HEK293 (cell line): ENCODE measurements around the gene GATAD1.

Source experiments
- CTCF ChIA-PET: fragments of 350-600 bp; formaldehyde crosslinking; extraction: SDS; loops from one replicate; lab custom pipeline; 2021; ENCODE audit warnings: antibody characterized with exemption; lab: Yijun Ruan, JAX
- POLR2A ChIA-PET: fragments of 300-600 bp; formaldehyde crosslinking; extraction: SDS; loops from one replicate; lab custom pipeline; 2020; ENCODE audit warnings: antibody characterized with exemption, inconsistent platforms; lab: Yijun Ruan, JAX
- H3K27ac ChIP-seq: fragments of 200-500 bp; sonication (Bioruptor generic); 2 replicates; pipeline ENCODE4 v1.5.1; 2014; ENCODE audit warnings: low read depth, low read length, control low read depth, inconsistent platforms; ENCODE audit errors: extremely low read depth
- H3K36me3 ChIP-seq, 2 experiments: fragments of 200-500 bp in 1 of 2; sonication (Bioruptor generic) in 1 of 2; 1 replicate in 1 of 2; 2 replicates in 1 of 2; pipeline ENCODE4 v1.5.1; 2014 to 2017; ENCODE audit warnings: inconsistent platforms in 2 of 2, low read length in 2 of 2; ENCODE audit not compliant: control insufficient read depth in 2 of 2, insufficient read depth in 1 of 2
- H3K4me1 ChIP-seq: fragments of 200-500 bp; sonication (Bioruptor generic); 2 replicates; pipeline ENCODE4 v1.5.1; 2014; ENCODE audit warnings: mild to moderate bottlenecking, low read length, inconsistent platforms; ENCODE audit not compliant: control insufficient read depth, insufficient read depth
- H3K4me3 ChIP-seq: 2 replicates; pipeline ENCODE4 v1.5.1; 2011; ENCODE audit warnings: low read depth, mild to moderate bottlenecking, control low read depth, low read length, moderate library complexity
- H3K9me3 ChIP-seq: fragments of 200-500 bp; sonication (Bioruptor generic); 2 replicates; pipeline ENCODE4 v1.5.1; 2014; ENCODE audit warnings: low read depth, low read length, inconsistent platforms; ENCODE audit not compliant: control insufficient read depth, insufficient read depth
- OSR2 ChIP-seq: fragments of 450-650 bp; formaldehyde crosslinking; IDR thresholded peaks from 2 replicates; pipeline ENCODE4 v1.5.1; 2016; ENCODE audit warnings: missing biosample characterization, missing genetic modification characterization
- RBAK ChIP-seq: fragments of 450-650 bp; formaldehyde crosslinking; IDR thresholded peaks from 2 replicates; pipeline ENCODE4 v1.5.1; 2016; ENCODE audit warnings: missing biosample characterization, missing genetic modification characterization
- ZBTB7A ChIP-seq: fragments of 450-650 bp; formaldehyde crosslinking; IDR thresholded peaks from 2 replicates; pipeline ENCODE4 v1.5.1; 2016; ENCODE audit warnings: low read depth, missing biosample characterization, missing genetic modification characterization
- ZEB2 ChIP-seq: fragments of 450-650 bp; formaldehyde crosslinking; IDR thresholded peaks from 2 replicates; pipeline ENCODE4 v1.5.1; 2016; ENCODE audit warnings: missing biosample characterization, missing genetic modification characterization
- ZNF10 ChIP-seq: fragments of 450-650 bp; formaldehyde crosslinking; IDR thresholded peaks from 2 replicates; pipeline ENCODE4 v1.5.1; 2017; ENCODE audit warnings: missing biosample characterization, missing genetic modification characterization
- ZNF114 ChIP-seq: fragments of 450-650 bp; formaldehyde crosslinking; IDR thresholded peaks from 2 replicates; pipeline ENCODE4 v1.5.0; 2017; ENCODE audit warnings: missing biosample characterization, missing genetic modification characterization
- ZNF155 ChIP-seq: fragments of 450-650 bp; formaldehyde crosslinking; IDR thresholded peaks from 2 replicates; pipeline ENCODE4 v1.5.1; 2016; ENCODE audit warnings: missing biosample characterization, missing genetic modification characterization
- ZNF211 ChIP-seq: fragments of 450-650 bp; formaldehyde crosslinking; IDR thresholded peaks from 2 replicates; pipeline ENCODE4 v1.5.1; 2016; ENCODE audit warnings: low read depth, missing biosample characterization, missing genetic modification characterization
- ZNF221 ChIP-seq: fragments of 450-650 bp; formaldehyde crosslinking; IDR thresholded peaks from 2 replicates; pipeline ENCODE4 v1.5.1; 2017; ENCODE audit warnings: missing biosample characterization, missing genetic modification characterization, borderline replicate concordance
- ZNF239 ChIP-seq: fragments of 450-650 bp; formaldehyde crosslinking; IDR thresholded peaks from 2 replicates; pipeline ENCODE4 v1.5.1; 2016; ENCODE audit warnings: missing biosample characterization, missing genetic modification characterization
- ZNF335 ChIP-seq: fragments of 450-650 bp; formaldehyde crosslinking; conservative IDR thresholded peaks from 2 replicates; pipeline ENCODE4 v1.5.1; 2016; ENCODE audit warnings: missing biosample characterization, missing genetic modification characterization
- ZNF37A ChIP-seq: fragments of 450-650 bp; IDR thresholded peaks from 2 replicates; pipeline ENCODE4 v1.5.1; 2018; ENCODE audit warnings: missing biosample characterization, missing genetic modification characterization
- ZNF501 ChIP-seq: fragments of 450-650 bp; formaldehyde crosslinking; IDR thresholded peaks from 2 replicates; pipeline ENCODE4 v1.5.1; 2016; ENCODE audit warnings: missing biosample characterization, missing genetic modification characterization
- ZNF558 ChIP-seq: fragments of 450-650 bp; formaldehyde crosslinking; IDR thresholded peaks from 2 replicates; pipeline ENCODE4 v1.5.1; 2016; ENCODE audit warnings: missing biosample characterization, missing genetic modification characterization
- ZNF596 ChIP-seq: fragments of 450-650 bp; IDR thresholded peaks from 2 replicates; pipeline ENCODE4 v1.5.0; 2018; ENCODE audit warnings: missing biosample characterization, mild to moderate bottlenecking, missing genetic modification characterization, moderate library complexity
- ZNF624 ChIP-seq: fragments of 450-650 bp; formaldehyde crosslinking; IDR thresholded peaks from 2 replicates; pipeline ENCODE4 v1.5.1; 2017; ENCODE audit warnings: missing biosample characterization, missing genetic modification characterization
- ZNF654 ChIP-seq: fragments of 450-650 bp; formaldehyde crosslinking; IDR thresholded peaks from 2 replicates; pipeline ENCODE4 v1.5.1; 2016; ENCODE audit warnings: low read depth, missing biosample characterization, missing genetic modification characterization
- ZNF664 ChIP-seq: fragments of 450-650 bp; formaldehyde crosslinking; IDR thresholded peaks from 2 replicates; pipeline ENCODE4 v1.5.1; 2016; ENCODE audit warnings: missing biosample characterization, missing genetic modification characterization
- ZSCAN16 ChIP-seq: fragments of 450-650 bp; formaldehyde crosslinking; IDR thresholded peaks from 2 replicates; pipeline ENCODE4 v1.5.1; 2016; ENCODE audit warnings: missing biosample characterization, missing genetic modification characterization
- TF ChIP-seq, protein P1 (sequence below): fragments of 450-650 bp; formaldehyde crosslinking; conservative IDR thresholded peaks from 2 replicates; pipeline ENCODE4 v1.5.1; 2016; ENCODE audit warnings: low read depth, missing biosample characterization, missing genetic modification characterization
- TF ChIP-seq, protein P2 (sequence below): fragments of 450-650 bp; formaldehyde crosslinking; IDR thresholded peaks from 2 replicates; pipeline ENCODE4 v1.5.1; 2016; ENCODE audit warnings: missing biosample characterization, missing genetic modification characterization, low read depth
- TF ChIP-seq, protein P3 (sequence below): fragments of 450-650 bp; IDR thresholded peaks from 2 replicates; pipeline ENCODE4 v1.5.1; 2018; ENCODE audit warnings: missing biosample characterization, missing genetic modification characterization
- TF ChIP-seq, protein P4 (sequence below): fragments of 450-650 bp; formaldehyde crosslinking; IDR thresholded peaks from 2 replicates; pipeline ENCODE4 v1.5.1; 2016; ENCODE audit warnings: missing biosample characterization, missing genetic modification characterization

The GATAD1 gene

DNA sequence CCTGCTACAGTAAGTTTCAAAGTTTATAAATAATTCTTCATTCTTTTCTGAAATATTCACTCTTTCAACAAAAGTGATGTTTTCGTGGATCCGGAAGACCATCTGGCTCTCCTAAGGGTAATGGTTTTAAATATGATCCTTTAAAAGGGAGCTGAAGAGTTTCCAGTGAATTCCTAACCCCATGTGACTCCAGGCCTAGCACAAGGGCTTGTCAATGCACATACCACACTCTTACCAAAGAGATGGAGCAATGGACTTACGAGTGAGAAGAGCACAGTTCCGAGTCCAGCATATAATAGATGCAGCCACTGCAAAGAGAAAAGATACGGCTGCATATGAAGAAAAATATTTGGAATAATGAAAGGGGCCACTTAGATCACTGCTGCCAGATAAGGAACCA lies 32.1 kb upstream of the GATAD1 start (continued):
- TF ChIP-seq, protein P1, sequence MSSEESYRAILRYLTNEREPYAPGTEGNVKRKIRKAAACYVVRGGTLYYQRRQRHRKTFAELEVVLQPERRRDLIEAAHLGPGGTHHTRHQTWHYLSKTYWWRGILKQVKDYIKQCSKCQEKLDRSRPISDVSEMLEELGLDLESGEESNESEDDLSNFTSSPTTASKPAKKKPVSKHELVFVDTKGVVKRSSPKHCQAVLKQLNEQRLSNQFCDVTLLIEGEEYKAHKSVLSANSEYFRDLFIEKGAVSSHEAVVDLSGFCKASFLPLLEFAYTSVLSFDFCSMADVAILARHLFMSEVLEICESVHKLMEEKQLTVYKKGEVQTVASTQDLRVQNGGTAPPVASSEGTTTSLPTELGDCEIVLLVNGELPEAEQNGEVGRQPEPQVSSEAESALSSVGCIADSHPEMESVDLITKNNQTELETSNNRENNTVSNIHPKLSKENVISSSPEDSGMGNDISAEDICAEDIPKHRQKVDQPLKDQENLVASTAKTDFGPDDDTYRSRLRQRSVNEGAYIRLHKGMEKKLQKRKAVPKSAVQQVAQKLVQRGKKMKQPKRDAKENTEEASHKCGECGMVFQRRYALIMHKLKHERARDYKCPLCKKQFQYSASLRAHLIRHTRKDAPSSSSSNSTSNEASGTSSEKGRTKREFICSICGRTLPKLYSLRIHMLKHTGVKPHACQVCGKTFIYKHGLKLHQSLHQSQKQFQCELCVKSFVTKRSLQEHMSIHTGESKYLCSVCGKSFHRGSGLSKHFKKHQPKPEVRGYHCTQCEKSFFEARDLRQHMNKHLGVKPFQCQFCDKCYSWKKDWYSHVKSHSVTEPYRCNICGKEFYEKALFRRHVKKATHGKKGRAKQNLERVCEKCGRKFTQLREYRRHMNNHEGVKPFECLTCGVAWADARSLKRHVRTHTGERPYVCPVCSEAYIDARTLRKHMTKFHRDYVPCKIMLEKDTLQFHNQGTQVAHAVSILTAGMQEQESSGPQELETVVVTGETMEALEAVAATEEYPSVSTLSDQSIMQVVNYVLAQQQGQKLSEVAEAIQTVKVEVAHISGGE (tag by site-specific recombination): no peak
- TF ChIP-seq ZNF501 (tag by site-specific recombination) (no peak), ZNF10 (tag by site-specific recombination) (no peak)

- POLR2A ChIA-PET: no interaction called here
- Histone ChIP-seq H3K36me3 (no peaks in the 10 kb centered on the region), H3K4me1 (no peaks in the 10 kb centered on the region), H3K9me3 (no peaks in the 10 kb centered on the region), H3K27ac (no peak overlapping the region), H3K4me3 (no peak overlapping the region)
- no peak for TF ChIP-seq ZNF335 (tag by site-specific recombination)
- peak; percentile 24 for TF ChIP-seq ZNF654 (tag by site-specific recombination)
- CTCF ChIA-PET: interaction anchor here (0.6 to 1.2 kb wide), 2 partner anchors 30 to 73 kb away, joined by 3 read pairs; partner anchors contain the start of gene GATAD1
Observed at GRCh38 chr7:92417913-92418312, 29.4 kb upstream of the GATAD1 start.

DNA sequence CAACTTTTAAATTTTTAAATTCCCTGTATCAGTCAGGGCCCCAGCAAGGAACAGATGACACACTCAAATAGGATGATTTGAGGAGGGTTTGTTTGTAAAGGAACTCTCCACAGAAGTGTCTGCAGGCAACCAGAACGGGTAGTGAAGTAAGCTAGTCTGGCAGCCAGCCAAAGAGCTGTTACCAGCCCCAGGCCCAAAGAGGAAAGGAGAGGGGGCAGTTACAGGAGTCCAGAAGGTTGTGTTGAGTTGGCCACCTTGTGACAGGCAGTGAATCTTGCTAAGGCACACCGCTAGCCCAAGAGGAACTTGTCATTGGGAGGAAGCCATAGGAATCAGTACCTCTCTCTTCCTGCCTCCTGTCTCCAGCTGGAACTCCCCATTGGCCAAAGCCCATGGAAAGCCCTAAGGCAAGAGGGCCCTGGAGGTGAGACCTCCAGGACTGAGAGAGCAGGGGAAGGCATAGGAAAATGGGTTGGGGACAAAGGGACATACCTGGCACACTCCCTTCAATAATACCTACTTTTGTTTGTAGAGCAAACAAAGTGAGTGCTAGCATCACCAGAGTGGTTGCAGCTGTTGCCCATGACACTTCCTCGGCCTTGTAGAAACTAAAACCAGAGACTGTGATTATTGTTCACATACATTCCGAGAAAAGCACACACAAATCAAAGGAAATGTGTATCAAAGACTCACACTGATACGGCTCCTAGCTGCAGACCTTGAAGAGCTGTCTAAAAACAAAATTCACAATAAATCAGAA lies 25.4 kb upstream of the GATAD1 start:
- ChIA-PET CTCF (interaction anchor here (0.6 to 3.3 kb wide), 3 partner anchors 26 to 650 kb away, joined by 3 to 10 read pairs (median 3); partner anchors contain the start of gene GATAD1), POLR2A (interaction anchor here (1.2 kb wide), 1 partner anchor 32 kb away, joined by 3 read pairs; no protein-coding TSS in a partner anchor)
- no peak for TF ChIP-seq ZNF664 (tag by site-specific recombination)
- TF ChIP-seq ZNF239 (tag by site-specific recombination): no peak
- TF ChIP-seq ZNF37A (tag by site-specific recombination): no peak
- no peak for TF ChIP-seq ZNF211 (tag by site-specific recombination)
- TF ChIP-seq ZEB2 (tag by site-specific recombination): no peak
- TF ChIP-seq, protein P2, sequence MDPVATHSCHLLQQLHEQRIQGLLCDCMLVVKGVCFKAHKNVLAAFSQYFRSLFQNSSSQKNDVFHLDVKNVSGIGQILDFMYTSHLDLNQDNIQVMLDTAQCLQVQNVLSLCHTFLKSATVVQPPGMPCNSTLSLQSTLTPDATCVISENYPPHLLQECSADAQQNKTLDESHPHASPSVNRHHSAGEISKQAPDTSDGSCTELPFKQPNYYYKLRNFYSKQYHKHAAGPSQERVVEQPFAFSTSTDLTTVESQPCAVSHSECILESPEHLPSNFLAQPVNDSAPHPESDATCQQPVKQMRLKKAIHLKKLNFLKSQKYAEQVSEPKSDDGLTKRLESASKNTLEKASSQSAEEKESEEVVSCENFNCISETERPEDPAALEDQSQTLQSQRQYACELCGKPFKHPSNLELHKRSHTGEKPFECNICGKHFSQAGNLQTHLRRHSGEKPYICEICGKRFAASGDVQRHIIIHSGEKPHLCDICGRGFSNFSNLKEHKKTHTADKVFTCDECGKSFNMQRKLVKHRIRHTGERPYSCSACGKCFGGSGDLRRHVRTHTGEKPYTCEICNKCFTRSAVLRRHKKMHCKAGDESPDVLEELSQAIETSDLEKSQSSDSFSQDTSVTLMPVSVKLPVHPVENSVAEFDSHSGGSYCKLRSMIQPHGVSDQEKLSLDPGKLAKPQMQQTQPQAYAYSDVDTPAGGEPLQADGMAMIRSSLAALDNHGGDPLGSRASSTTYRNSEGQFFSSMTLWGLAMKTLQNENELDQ (tag by site-specific recombination): no peak
- TF ChIP-seq, protein P3, sequence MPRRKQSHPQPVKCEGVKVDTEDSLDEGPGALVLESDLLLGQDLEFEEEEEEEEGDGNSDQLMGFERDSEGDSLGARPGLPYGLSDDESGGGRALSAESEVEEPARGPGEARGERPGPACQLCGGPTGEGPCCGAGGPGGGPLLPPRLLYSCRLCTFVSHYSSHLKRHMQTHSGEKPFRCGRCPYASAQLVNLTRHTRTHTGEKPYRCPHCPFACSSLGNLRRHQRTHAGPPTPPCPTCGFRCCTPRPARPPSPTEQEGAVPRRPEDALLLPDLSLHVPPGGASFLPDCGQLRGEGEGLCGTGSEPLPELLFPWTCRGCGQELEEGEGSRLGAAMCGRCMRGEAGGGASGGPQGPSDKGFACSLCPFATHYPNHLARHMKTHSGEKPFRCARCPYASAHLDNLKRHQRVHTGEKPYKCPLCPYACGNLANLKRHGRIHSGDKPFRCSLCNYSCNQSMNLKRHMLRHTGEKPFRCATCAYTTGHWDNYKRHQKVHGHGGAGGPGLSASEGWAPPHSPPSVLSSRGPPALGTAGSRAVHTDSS: no peak
- TF ChIP-seq ZNF221 (tag by site-specific recombination): no peak
- no peak for TF ChIP-seq ZBTB7A (tag by site-specific recombination)
- no peak for TF ChIP-seq ZNF624 (tag by site-specific recombination)
- no peak for TF ChIP-seq ZSCAN16 (tag by site-specific recombination)
- no peak for TF ChIP-seq ZNF114 (tag by site-specific recombination)
- no peak for TF ChIP-seq ZNF596
- no peak for TF ChIP-seq OSR2 (tag by site-specific recombination)
- TF ChIP-seq, protein P4, sequence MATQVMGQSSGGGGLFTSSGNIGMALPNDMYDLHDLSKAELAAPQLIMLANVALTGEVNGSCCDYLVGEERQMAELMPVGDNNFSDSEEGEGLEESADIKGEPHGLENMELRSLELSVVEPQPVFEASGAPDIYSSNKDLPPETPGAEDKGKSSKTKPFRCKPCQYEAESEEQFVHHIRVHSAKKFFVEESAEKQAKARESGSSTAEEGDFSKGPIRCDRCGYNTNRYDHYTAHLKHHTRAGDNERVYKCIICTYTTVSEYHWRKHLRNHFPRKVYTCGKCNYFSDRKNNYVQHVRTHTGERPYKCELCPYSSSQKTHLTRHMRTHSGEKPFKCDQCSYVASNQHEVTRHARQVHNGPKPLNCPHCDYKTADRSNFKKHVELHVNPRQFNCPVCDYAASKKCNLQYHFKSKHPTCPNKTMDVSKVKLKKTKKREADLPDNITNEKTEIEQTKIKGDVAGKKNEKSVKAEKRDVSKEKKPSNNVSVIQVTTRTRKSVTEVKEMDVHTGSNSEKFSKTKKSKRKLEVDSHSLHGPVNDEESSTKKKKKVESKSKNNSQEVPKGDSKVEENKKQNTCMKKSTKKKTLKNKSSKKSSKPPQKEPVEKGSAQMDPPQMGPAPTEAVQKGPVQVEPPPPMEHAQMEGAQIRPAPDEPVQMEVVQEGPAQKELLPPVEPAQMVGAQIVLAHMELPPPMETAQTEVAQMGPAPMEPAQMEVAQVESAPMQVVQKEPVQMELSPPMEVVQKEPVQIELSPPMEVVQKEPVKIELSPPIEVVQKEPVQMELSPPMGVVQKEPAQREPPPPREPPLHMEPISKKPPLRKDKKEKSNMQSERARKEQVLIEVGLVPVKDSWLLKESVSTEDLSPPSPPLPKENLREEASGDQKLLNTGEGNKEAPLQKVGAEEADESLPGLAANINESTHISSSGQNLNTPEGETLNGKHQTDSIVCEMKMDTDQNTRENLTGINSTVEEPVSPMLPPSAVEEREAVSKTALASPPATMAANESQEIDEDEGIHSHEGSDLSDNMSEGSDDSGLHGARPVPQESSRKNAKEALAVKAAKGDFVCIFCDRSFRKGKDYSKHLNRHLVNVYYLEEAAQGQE (tag by site-specific recombination): no peak
- TF ChIP-seq ZNF558 (tag by site-specific recombination): no peak
- no peak for TF ChIP-seq ZNF155 (tag by site-specific recombination)
- no peak for TF ChIP-seq RBAK

More for the DNA sequence above, 25.4 kb upstream of the GATAD1 start:
- no peaks in the 10 kb centered on the region for H3K9me3 ChIP-seq
- no peaks in the 10 kb centered on the region for H3K4me1 ChIP-seq
- no peak overlapping the region for H3K27ac ChIP-seq
- H3K36me3 ChIP-seq: no peaks in the 10 kb centered on the region
- no peak overlapping the region for H3K4me3 ChIP-seq
